Stimulated activated CD8-positive, alpha-beta memory T cell treated with anti-CD3 and anti-CD28 coated beads, Interleukin-4, amount 100 ng/mL, for 24 hours (primary cell): ENCODE results near the gene SVOP.

Experiments
- DNase-seq: peaks from one replicate; pipeline ENCODE4 v3.0.0-alpha.2; 2020; ENCODE audit warnings: low read depth

Gene SVOP

DNA sequence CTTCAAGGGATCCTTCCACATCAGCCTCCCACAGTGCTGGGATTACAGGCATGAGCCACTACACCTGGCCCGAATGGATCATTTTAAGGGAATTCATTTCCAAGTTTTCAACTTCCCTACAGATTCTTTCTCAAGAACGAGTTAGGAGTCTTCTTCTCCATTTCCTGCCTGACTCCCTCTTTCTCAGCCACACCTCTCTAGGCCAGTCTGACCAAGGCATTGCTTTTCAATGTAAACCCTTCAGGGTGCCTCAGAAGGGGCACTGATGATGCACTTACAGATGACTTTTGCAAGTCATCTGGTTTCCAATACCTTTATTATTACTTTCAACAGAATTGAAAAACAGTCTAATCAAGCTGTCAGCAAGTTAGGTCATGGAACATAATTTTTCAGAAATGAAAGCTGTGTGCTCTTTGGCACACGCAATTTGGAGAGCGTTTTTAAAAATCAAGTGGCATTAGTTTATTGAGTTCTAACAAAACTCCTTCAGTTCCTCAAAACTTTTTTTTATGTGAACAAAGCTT, 47.2 kb downstream of the SVOP start:
- no peak for DNase-seq

DNA sequence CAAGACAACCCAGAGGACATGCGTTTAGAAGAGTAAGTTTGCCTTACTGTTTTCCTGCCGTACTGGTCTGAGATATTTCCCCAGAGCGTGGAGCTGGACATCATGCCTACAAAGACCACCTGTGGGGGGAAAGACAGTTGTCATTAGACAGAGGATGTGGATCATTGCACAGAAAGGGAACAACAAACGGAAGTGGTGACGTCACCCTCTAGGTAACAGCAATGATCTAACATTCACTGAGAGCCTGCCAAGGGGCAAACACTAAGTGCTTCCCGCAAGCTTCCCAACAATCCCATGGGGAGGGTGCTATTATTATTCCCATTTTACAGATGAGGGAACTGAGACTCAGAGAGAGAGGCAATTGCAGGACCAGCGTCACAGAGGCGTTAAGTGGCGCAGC, 48.5 kb downstream of the SVOP start:
- no peak for DNase-seq

DNA sequence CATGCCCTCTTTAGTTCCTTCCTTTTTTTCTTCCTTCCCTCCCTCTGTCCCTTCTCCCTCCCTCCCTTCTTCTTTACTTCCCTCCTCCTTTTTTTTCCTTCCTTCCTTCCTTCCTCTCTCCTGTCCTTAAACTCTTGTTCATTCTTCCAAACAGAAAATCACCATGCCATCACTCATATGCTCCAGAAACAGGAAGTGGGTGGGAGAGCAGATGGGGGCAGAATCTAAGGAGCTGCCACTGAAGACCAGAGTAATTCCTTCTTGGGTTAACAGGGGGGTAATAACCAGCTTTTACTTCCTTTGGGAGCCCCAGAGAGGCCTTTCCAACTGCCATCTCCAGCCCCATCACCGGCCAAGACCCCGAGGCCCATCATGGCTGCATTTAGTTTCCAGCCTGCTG, 51.2 kb downstream of the SVOP start:
- no peak for DNase-seq

DNA sequence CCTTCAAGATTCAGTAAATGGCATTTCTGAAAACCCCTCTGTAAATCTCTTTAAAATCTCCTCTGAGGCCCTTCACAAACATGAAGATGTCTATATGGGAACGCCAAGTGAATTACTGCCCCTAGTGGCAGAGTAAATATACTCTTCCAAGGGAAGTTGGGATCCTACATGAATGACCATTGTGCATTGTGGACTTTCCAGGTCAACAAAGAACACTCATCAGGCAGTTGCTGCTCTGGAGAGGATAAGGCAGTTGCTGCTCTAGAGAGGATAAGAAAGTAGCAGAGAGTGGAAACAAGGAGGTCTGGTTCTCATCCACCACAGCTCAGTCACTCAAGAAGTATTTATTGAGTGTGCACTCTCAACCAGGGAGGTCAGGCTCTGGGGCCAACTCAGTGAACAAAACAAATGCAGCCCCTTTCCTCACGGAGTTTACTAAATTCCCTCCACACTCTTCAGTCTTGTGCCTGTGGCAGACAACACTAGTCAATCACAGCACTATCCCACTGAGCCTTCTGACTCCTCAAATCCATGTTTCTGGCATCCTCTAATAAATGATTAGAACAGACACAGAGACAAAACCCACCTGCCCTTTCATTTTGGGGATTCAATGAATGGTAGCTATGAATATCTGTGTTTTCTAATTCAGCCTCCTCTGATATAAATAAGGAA, 52.9 kb downstream of the SVOP start:
- no peak for DNase-seq

DNA sequence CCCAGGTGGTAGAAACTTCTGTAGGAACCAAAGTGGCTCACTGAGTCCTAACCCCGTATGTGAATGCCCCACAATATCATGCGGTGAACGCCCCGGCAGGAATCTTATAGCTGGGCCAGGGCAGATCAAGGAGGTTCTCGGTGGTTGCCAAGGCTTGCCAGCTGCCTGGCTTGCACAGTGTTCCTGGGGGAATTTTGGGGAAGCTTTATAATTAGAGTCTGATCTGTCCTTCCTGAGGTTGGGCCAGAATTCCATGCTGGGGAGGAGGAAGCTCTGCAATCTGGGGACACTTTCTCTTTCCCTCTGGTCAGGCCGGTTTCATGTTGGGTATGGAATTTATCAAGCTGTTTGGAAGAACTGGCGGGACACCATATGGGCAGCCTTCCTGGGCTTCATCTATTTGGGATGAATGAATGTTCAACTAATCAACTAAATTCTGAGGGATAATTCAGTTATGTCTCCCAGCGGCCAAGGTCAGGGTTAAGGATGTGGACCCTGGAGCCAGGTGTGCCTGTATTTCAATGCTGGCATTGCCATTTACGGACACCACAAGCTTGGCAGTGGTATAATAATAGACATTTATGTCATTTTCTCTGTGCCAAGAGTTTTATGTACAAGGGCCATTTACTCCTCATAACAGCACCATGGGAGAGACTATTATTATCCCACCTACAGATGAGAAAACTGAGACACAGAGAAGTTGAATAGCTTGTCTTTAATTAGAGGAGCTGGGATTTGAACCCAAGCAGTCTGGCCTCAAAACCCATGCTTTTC, 54.3 kb downstream of the SVOP start:
- no peak for DNase-seq

DNA sequence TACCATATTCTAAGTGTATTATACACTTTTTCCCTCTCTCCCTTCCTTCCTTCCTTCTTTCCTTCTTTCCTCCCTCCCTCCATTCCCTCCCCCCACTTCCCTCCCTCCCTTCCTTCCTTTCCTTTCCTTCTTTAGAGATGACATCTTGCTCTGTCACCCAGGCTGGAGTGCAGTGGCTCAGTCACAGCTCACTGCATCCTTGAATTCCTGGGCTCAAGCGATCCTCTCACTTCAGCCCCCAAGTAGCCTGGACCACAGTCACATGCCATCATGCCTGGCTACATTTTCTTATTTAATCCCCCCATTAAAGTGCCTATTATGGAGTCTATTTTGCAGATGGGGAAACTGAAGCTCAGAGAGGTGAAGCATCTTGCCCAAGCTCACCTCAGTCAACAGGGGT, 55.0 kb downstream of the SVOP start:
- no peak for DNase-seq

DNA sequence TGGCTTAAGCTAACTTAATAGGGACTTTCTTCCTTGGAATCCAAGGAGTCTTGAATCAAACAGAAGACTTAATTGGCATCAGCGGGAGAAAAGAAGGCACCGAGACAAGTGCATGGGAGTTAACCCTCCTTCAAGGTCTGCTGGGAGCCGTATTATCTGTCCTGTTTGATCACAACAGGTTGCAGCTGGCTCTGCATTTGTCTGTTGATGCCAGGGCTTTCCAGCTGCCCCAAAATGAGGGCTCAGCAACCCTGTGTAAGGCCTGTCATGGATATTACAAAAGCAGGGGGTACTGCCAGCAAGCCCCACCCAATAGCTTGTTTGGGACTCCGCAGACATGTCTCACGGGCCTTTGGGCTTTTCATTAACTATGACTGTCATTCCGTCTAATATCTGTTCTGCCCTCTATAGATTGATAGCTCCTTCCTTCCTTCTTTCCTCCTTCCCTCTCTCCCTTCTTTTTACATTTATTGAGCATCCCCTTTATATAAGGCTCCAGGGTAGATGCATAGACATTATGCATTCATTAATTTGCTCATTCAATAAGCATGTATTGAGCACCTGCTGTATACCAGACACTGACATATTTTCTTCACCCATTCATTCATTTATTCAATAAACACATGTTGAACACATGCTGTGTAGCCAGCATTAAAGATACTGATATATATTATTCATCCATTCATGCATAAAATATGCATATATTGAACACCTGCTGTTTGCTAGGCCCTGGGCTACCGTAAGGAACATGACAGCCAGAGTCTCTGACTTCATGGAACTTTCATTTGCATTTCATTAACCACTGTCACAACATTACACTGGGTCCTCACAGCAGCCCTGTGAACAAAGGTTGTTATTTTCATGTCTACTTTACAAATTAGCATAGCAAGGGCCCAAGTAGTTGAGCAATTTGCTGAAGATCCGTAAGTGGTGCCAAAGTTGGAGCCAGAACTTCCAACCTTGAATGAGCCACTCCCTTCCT, 56.2 kb downstream of the SVOP start:
- no peak for DNase-seq

DNA sequence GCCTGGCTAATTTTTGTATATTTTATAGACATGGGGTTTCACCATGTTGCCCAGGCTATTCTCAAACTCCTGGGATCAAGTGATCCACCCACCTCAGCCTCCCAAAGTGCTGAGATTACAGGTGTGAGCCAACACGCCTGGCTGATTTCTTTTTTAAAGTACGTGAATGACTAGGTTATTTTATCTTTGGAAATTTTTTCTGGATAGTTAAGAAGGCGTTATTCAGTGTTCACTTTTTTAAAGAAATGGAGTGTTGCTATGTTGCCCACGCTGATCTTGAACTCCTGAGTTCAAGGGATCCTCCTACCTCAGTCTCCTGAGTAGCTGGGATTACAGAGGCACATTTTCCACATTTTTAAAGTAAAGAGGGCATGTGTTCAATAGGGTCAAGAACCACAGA, 58.6 kb downstream of the SVOP start:
- no peak for DNase-seq

DNA sequence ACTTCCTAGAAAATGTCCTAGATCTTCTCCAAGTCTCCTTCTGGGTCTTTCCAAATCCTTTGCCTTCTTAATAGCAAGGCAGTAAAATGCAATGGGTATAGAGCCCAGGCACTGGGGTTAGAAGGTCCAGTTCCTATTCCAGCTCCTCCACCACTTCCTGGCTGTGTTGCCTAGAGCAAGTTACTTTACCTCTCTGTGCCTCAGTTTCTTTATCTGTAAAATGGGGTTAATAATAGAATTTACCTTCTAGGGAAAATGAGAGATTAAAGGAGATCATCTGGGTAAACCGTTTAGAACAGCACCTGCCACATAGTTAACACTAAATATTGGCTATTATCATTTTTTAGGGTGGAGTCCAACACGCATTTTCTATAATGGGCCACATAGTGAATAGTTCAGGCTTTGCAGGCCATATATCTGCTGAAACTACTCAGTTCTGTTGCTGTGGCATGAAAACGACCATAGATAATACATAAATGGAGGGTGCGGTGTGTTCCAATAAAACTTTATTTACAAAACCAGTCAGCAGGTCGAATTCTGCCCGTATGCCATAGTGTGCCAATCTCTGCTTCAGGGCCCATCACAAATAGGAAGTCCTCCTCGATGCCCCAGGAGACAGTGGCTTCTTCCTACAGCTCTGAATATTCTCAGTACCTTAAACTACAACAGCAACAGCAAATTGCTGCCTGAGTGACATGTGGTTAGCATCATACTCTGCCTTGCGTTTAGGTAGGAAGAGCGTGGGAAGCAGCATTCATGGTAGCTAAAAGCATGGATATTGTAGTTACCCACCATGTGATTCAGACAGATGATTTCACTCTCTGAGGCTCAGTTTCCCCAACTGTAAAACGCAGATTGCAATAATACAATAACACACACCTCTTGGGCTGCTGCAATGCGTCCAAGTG, 60.9 kb downstream of the SVOP start:
- DNase-seq: no peak

DNA sequence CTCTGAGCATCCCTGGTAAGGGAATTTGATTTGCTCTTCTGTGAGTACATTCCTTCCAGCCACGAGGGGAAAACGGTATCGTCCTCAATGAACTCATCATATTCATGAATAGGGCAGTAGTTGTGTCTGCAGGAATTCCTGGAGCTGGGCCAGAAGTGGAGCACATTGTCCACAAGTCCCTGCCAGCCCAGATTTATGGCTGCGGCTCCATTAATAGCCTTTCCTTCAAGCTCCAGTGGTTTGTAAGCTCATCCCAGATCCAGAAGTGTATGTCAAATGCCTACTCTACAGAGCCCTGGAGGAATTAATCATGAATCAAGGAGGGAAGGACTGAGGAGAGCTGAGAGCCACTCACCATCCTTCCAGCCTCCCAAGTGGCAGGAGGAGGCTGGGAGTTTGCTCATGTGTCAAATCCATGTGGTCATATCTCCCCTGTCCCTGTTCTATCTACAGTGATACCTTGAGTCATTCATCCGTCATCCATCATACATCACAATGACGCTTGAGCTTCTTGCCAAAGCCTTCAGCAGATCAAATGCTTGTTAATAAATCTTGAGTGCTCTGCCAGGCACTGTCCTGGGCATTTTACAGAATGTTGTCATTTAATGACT, 65.5 kb downstream of the SVOP start:
- no peak for DNase-seq

DNA sequence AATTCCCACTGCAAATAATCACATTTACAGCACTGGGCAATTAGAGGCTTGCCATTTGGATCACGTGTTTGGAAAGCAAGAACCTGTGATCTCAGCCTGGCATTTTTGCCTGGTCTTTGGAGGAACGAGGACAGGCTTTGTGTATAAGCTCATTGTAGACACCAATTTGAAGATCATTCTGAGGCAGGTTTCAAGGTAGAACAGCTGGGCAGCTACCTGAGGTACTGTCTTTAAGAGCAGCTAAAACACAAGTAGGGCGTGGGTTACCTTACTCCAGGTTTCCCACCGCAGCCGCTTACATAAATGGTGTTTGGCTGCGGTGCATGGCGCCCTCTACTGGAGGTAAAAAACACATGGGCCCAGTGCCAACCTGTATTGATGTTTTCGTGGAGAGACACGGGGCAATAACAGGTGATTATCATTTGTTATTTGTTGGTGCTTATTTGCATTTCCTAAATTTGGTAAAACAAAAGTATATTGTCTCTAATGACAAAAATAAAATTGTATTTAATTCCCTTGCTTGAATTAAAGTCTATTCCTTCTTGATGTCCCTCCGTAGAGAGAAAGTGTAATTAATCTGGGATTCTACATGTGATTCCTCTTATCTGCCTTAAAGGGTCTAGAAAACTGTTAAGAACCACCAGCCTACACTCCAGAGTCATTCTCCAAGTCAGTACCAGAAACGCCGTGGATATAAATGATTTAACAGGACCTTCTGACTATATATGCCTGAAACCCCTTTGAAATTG, 69.7 kb downstream of the SVOP start:
- DNase-seq: peak; percentile 41

DNA sequence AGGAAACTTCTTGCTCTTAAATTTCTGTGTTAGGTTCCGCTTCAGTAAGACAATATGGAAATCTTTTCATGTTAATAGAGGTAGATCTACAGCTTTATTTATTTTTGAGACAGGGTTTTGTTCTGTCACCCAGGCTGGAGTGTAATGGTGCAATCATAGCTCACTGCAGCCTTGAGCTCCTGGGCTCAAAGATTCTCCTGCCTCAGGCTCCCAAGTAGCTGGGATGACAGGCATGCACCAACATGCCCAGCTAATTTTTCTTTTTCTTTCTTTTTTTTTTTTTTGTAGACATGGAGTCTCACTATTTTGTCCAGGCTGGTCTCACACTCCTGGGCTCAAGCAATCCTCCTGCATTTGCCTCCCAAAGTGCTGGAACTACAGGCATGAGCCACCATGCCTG, 70.9 kb downstream of the SVOP start:
- DNase-seq: no peak

DNA sequence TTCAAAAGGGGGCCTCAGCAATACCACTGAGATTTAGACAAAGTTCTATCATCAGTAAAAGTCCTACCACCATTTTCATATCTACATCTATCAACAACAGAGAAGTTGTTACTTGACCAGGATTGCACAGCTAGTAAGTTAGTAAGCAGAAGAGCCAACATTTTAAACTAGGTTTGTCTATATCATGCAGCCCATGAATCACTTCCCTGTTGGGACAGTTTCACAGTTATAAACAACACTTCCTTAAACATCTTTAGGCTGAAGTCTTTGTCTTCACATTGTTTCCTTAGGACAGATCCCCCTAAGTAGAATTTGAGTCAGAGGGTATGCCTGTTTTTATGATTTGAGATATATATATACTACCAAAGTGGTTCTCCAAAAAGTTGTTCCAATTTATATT, 72.5 kb downstream of the SVOP start:
- DNase-seq: no peak

DNA sequence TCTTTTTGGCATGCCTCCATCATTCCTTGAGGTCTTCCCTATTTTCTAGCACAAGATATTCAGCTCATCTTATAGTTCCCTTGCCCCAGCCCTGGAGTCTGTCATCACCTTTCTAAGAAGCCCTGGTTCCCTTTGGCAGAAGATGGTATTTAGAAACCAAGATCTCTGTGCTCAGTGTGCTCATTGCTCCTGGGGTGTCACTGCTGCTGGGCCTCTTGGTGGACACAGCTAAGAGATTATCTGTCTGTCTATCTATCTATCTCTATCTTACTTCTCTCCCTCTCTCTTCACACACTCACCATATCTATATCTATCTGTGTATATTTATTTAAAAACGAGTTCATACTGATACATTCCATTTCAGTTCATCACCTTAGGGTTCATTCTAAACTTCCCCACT, 73.8 kb downstream of the SVOP start:
- DNase-seq: no peak

DNA sequence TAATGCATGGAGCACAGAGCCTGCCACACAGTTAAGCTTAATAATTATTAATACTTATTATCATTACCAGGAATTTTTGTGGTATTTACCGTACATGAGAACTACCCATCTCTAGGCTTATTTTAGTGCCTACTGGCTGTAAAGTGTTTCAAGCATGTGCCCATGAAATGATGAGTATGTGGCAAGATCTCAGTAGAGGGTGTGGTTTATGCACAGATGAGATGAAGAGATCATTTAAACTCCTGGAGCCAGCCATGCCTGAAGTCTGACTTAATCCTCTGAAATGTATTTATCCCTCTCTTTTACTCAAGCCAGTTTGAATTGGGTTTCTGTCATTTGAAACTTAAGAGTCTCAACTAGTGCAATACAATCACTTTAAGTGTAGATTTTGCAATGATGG, 80.7 kb downstream of the SVOP start:
- no peak for DNase-seq

DNA sequence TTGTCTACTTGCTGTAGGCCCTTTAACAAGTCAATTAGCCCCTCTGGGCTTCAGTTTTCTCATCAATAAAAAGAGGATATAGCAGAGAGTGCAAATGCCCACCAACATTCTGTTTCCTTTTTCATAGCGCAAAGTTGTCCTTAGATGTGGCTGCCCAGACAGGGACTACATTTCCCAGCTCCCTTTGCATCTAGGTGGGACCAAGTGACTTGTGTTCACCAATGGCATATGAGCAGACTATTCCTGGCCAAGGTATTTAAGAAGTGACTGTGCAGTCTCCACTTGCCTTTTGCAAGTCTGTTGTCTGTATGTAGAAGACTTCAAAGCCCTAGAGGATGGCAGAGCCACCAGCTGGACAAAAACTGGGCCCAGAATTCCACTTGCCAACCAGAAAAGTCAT, 81.3 kb downstream of the SVOP start:
- DNase-seq: no peak

DNA sequence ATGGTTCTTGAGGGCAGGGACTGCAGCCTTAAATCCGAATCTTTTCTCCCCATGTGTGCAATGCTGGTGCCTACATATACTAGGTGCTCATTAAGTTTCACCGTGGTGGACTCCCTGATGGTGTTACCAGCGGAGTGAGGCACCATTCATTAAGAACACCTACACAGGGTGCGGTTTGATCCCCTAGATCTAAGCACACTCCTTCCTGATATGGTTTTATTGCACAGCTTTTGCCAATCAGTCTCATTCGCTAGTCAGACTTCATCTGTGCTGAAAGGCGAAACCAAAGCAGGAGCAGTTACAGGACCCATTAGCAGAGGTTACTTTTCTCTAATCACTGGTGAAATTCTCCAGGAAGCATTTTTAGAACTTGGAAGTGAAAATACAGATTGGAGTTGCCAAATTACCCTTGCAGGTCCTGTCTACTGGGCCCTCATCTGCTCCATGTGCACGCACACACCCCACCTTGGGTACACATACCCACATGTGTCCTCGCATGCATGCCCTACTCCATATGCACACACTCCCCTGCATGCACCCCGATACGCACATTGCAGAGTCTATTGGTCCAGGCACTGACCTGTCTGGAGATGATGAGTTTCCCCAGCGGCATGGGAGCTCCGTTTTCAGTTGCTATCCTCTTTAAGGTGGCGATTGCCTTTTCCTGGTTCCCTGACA, 82.5 kb downstream of the SVOP start:
- DNase-seq: no peak

DNA sequence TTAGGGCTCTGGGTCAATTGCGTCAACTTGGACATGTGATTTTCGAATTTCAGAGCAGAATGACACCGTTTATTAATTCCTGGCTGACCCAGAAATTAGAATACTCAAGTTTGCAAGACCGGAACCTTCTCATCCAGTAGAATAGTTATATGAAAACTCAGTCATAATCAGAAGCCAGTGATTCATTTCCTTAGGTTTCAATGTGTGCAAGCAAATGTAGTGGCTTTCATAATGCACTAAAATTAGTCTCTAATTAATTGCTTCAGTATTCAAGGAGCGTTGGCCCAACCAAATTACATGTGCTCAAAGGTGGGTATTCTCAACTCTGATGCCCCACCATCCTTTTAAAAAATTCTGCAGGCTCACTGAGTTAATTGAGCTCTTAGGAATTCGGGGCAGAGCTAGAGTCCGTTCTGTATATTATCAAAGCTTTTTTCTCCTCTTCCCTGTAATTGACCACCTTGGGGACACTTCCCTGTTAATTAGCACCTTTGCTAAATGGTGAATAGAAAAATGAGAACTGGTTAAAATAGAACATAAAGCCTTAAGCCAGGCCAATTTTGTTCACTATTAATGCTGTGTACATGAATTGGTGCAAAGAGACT, 85.6 kb downstream of the SVOP start:
- DNase-seq: no peak

DNA sequence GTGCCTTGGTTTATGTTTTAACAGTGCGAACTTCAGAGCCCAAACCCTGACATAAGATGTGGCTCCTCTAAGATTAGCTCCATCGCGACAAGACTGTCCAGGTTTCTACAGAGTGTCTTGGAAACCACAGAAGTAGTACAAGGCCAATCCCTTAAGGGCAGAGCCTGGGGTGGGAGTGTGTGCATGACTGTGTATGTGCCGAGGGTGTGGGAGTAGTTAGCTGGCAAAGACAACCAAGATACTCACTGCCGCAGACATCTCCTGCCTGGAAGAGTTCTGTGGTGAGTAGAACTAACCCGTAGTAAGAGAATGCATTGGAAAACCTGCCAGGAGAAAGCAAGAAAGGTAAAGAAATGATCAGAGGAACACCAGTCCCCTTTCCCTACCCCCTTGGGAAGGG, 86.9 kb downstream of the SVOP start:
- no peak for DNase-seq
